ENCODE data around the gene CHRNB2.

The CHRNB2 gene

DNA sequence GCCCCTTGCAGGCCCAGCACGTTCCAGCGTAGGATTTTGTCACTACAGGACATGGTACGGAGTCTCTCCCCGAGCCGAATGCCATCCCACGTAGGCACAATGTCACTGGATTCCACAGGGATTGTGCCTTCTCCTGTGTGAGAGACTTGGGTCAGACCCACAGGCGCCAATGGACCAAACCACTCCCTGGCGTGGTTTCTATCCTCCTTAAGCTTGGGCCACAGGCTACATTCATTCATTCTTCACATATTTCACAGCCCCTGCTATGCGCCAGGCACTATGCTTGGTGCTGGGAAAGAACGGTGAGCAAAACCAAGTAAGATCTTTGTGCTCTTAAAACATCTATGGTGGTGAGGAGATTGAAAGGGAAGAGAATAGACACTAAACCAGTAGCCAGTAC is 18.7 kb downstream of the CHRNB2 start:
- no peak for TF ChIP-seq ZXDB (tag by site-specific recombination; IDR thresholded peaks at IDR 0.05)
- TF ChIP-seq ZNF292 (tag by site-specific recombination; IDR thresholded peaks at IDR 0.05; ENCODE audit: borderline replicate concordance, low read depth) = no peak
- TF ChIP-seq, protein P1, sequence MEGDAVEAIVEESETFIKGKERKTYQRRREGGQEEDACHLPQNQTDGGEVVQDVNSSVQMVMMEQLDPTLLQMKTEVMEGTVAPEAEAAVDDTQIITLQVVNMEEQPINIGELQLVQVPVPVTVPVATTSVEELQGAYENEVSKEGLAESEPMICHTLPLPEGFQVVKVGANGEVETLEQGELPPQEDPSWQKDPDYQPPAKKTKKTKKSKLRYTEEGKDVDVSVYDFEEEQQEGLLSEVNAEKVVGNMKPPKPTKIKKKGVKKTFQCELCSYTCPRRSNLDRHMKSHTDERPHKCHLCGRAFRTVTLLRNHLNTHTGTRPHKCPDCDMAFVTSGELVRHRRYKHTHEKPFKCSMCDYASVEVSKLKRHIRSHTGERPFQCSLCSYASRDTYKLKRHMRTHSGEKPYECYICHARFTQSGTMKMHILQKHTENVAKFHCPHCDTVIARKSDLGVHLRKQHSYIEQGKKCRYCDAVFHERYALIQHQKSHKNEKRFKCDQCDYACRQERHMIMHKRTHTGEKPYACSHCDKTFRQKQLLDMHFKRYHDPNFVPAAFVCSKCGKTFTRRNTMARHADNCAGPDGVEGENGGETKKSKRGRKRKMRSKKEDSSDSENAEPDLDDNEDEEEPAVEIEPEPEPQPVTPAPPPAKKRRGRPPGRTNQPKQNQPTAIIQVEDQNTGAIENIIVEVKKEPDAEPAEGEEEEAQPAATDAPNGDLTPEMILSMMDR (tag by site-specific recombination; IDR thresholded peaks at IDR 0.05) = no peak
- TF ChIP-seq, protein P2, sequence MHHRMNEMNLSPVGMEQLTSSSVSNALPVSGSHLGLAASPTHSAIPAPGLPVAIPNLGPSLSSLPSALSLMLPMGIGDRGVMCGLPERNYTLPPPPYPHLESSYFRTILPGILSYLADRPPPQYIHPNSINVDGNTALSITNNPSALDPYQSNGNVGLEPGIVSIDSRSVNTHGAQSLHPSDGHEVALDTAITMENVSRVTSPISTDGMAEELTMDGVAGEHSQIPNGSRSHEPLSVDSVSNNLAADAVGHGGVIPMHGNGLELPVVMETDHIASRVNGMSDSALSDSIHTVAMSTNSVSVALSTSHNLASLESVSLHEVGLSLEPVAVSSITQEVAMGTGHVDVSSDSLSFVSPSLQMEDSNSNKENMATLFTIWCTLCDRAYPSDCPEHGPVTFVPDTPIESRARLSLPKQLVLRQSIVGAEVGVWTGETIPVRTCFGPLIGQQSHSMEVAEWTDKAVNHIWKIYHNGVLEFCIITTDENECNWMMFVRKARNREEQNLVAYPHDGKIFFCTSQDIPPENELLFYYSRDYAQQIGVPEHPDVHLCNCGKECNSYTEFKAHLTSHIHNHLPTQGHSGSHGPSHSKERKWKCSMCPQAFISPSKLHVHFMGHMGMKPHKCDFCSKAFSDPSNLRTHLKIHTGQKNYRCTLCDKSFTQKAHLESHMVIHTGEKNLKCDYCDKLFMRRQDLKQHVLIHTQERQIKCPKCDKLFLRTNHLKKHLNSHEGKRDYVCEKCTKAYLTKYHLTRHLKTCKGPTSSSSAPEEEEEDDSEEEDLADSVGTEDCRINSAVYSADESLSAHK (tag by site-specific recombination; IDR thresholded peaks at IDR 0.05) = no peak
- TF ChIP-seq ZNF121 (tag by site-specific recombination; IDR thresholded peaks at IDR 0.05) = no peak
- no peak for TF ChIP-seq ZNF138 (tag by site-specific recombination; IDR thresholded peaks at IDR 0.05; ENCODE audit: borderline replicate concordance)
- no peak for TF ChIP-seq ZNF776 (tag by site-specific recombination; IDR thresholded peaks at IDR 0.05; ENCODE audit: borderline replicate concordance)
- no peak for TF ChIP-seq ZNF416 (tag by site-specific recombination; IDR thresholded peaks at IDR 0.05)
- no peak for TF ChIP-seq TRIM28 (IDR thresholded peaks at IDR 0.05; ENCODE audit: borderline replicate concordance, low read length)
- TF ChIP-seq ZNF629 (tag by site-specific recombination; IDR thresholded peaks at IDR 0.05) = no peak
- TF ChIP-seq, protein P3, sequence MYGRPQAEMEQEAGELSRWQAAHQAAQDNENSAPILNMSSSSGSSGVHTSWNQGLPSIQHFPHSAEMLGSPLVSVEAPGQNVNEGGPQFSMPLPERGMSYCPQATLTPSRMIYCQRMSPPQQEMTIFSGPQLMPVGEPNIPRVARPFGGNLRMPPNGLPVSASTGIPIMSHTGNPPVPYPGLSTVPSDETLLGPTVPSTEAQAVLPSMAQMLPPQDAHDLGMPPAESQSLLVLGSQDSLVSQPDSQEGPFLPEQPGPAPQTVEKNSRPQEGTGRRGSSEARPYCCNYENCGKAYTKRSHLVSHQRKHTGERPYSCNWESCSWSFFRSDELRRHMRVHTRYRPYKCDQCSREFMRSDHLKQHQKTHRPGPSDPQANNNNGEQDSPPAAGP (tag by site-specific recombination; IDR thresholded peaks at IDR 0.05) = no peak
- TF ChIP-seq ZNF2 (tag by site-specific recombination; IDR thresholded peaks at IDR 0.05) = no peak
- no peak for TF ChIP-seq ZNF433 (tag by site-specific recombination; IDR thresholded peaks at IDR 0.05; ENCODE audit: low read depth)
- no peak for TF ChIP-seq ZBTB21 (tag by site-specific recombination; IDR thresholded peaks at IDR 0.05)
- TF ChIP-seq, protein P4, sequence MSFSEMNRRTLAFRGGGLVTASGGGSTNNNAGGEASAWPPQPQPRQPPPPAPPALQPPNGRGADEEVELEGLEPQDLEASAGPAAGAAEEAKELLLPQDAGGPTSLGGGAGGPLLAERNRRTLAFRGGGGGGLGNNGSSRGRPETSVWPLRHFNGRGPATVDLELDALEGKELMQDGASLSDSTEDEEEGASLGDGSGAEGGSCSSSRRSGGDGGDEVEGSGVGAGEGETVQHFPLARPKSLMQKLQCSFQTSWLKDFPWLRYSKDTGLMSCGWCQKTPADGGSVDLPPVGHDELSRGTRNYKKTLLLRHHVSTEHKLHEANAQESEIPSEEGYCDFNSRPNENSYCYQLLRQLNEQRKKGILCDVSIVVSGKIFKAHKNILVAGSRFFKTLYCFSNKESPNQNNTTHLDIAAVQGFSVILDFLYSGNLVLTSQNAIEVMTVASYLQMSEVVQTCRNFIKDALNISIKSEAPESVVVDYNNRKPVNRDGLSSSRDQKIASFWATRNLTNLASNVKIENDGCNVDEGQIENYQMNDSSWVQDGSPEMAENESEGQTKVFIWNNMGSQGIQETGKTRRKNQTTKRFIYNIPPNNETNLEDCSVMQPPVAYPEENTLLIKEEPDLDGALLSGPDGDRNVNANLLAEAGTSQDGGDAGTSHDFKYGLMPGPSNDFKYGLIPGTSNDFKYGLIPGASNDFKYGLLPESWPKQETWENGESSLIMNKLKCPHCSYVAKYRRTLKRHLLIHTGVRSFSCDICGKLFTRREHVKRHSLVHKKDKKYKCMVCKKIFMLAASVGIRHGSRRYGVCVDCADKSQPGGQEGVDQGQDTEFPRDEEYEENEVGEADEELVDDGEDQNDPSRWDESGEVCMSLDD (tag by site-specific recombination; IDR thresholded peaks at IDR 0.05) = no peak
- TF ChIP-seq, protein P5, sequence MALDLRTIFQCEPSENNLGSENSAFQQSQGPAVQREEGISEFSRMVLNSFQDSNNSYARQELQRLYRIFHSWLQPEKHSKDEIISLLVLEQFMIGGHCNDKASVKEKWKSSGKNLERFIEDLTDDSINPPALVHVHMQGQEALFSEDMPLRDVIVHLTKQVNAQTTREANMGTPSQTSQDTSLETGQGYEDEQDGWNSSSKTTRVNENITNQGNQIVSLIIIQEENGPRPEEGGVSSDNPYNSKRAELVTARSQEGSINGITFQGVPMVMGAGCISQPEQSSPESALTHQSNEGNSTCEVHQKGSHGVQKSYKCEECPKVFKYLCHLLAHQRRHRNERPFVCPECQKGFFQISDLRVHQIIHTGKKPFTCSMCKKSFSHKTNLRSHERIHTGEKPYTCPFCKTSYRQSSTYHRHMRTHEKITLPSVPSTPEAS (tag by site-specific recombination; IDR thresholded peaks at IDR 0.05) = no peak
- no peak for TF ChIP-seq ZNF530 (tag by site-specific recombination; IDR thresholded peaks at IDR 0.05; ENCODE audit: low read depth)
- TF ChIP-seq, protein P6, sequence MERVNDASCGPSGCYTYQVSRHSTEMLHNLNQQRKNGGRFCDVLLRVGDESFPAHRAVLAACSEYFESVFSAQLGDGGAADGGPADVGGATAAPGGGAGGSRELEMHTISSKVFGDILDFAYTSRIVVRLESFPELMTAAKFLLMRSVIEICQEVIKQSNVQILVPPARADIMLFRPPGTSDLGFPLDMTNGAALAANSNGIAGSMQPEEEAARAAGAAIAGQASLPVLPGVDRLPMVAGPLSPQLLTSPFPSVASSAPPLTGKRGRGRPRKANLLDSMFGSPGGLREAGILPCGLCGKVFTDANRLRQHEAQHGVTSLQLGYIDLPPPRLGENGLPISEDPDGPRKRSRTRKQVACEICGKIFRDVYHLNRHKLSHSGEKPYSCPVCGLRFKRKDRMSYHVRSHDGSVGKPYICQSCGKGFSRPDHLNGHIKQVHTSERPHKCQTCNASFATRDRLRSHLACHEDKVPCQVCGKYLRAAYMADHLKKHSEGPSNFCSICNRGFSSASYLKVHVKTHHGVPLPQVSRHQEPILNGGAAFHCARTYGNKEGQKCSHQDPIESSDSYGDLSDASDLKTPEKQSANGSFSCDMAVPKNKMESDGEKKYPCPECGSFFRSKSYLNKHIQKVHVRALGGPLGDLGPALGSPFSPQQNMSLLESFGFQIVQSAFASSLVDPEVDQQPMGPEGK (tag by site-specific recombination; IDR thresholded peaks at IDR 0.05) = no peak
- no peak overlapping the region for H3K4me3 ChIP-seq (ENCODE audit: low read depth, low read length)
- ChIA-PET CTCF (no interaction called here), POLR2A (no interaction called here)
- no peaks in the 10 kb centered on the region for H3K4me1 ChIP-seq (ENCODE audit: control insufficient read depth, insufficient read depth, low read length)
- H3K36me3 ChIP-seq (ENCODE audit: control insufficient read depth in 2 of 2, insufficient read depth in 1 of 2, low read length in 2 of 2) = peaks cover 51 to 100% of the 10 kb centered on the region in 2 experiments
- no peak overlapping the region for H3K27ac ChIP-seq (ENCODE audit: extremely low read depth, low read depth, low read length)
- H3K9me3 ChIP-seq (ENCODE audit: control insufficient read depth, insufficient read depth, low read depth, low read length) = no peaks in the 10 kb centered on the region

All from HEK293 (cell line).